ENCODE results near the gene TEX2.
"Not testable (repeated sequence)": the region's sequence is repeated elsewhere in the genome, so short reads cannot be mapped to it uniquely, and the experiment has no call there.

TEX2 gene

GRCh38 chr17:64190472-64190871 lies 72.6 kb downstream of the TEX2 start:
- CTCF ChIA-PET, result no interaction called here
- DNase-seq (ENCODE audit: low read depth, low spot score), result no peak
- POLR2A ChIA-PET, result no interaction called here
- TF ChIP-seq CTCF (IDR thresholded peaks at IDR 0.05; ENCODE audit: insufficient read depth, low read length, missing control alignments), result no peak
- H3K4me3 ChIP-seq (ENCODE audit: low read depth, low read length), result no peak overlapping the region

GRCh38 chr17:64188088-64188487 lies 75.0 kb downstream of the TEX2 start:
- DNase-seq (ENCODE audit: low read depth, low spot score), result no peak
- no peak overlapping the region for H3K4me3 ChIP-seq (ENCODE audit: low read depth, low read length)
- no peak for TF ChIP-seq CTCF (IDR thresholded peaks at IDR 0.05; ENCODE audit: insufficient read depth, low read length, missing control alignments)
- ChIA-PET POLR2A (interaction anchor here (0.7 kb wide), 1 partner anchor 18 kb away, joined by 3 read pairs; no protein-coding TSS in a partner anchor), CTCF (no interaction called here)

GRCh38 chr17:64187093-64187895 lies 75.8 kb downstream of the TEX2 start:
- no peak overlapping the region for H3K4me3 ChIP-seq (ENCODE audit: low read depth, low read length)
- no peak for TF ChIP-seq CTCF (IDR thresholded peaks at IDR 0.05; ENCODE audit: insufficient read depth, low read length, missing control alignments)
- DNase-seq (ENCODE audit: low read depth, low spot score), result no peak
- ChIA-PET POLR2A (interaction anchor here (0.7 kb wide), 1 partner anchor 19 kb away, joined by 3 read pairs; no protein-coding TSS in a partner anchor), CTCF (no interaction called here)

- CTCF ChIA-PET, result no interaction called here
- POLR2A ChIA-PET, result no interaction called here
- TF ChIP-seq CTCF (IDR thresholded peaks at IDR 0.05; ENCODE audit: insufficient read depth, low read length, missing control alignments), result no peak
- H3K4me3 ChIP-seq (ENCODE audit: low read depth, low read length), result no peak overlapping the region
- DNase-seq (ENCODE audit: low read depth, low spot score), result no peak
Observed at GRCh38 chr17:64186171-64187092, 76.6 kb downstream of the TEX2 start.

- H3K4me3 ChIP-seq (ENCODE audit: low read depth, low read length); POLR2A ChIA-PET; DNase-seq (ENCODE audit: low read depth, low spot score); CTCF ChIA-PET: not testable (repeated sequence)
Observed at GRCh38 chr17:64185557-64185956, 77.5 kb downstream of the TEX2 start.

GRCh38 chr17:64185101-64185500 lies 78.0 kb downstream of the TEX2 start:
- DNase-seq (ENCODE audit: low read depth, low spot score), result no peak
- CTCF ChIA-PET, result interaction anchor here (1.5 kb wide), 1 partner anchor 51 kb away, joined by 3 read pairs; no protein-coding TSS in a partner anchor
- POLR2A ChIA-PET, result no interaction called here
- no peak overlapping the region for H3K4me3 ChIP-seq (ENCODE audit: low read depth, low read length)
- TF ChIP-seq CTCF (IDR thresholded peaks at IDR 0.05; ENCODE audit: insufficient read depth, low read length, missing control alignments), result no peak
